ENCODE results near the gene DEPDC5.

Gene DEPDC5

DNA sequence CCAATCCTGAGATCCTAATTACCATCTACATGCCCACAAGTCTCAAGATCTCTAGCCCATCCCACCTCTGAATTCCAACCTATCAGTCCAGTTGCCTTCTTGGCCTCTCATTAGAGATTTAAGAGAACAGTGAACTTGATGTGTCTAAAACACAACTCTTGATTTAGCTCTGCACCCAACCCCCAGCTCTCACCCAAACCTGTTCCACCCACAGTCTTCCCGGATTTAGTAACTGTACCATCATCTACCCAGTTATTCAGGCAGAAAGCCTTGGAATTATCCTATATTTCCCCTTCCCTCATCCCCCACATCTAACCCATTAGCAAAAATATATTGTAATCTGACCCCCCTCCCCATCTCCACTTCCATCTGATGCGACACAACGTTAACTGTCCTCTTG lies 166.5 kb downstream of the DEPDC5 start:
- TF ChIP-seq, protein P1, sequence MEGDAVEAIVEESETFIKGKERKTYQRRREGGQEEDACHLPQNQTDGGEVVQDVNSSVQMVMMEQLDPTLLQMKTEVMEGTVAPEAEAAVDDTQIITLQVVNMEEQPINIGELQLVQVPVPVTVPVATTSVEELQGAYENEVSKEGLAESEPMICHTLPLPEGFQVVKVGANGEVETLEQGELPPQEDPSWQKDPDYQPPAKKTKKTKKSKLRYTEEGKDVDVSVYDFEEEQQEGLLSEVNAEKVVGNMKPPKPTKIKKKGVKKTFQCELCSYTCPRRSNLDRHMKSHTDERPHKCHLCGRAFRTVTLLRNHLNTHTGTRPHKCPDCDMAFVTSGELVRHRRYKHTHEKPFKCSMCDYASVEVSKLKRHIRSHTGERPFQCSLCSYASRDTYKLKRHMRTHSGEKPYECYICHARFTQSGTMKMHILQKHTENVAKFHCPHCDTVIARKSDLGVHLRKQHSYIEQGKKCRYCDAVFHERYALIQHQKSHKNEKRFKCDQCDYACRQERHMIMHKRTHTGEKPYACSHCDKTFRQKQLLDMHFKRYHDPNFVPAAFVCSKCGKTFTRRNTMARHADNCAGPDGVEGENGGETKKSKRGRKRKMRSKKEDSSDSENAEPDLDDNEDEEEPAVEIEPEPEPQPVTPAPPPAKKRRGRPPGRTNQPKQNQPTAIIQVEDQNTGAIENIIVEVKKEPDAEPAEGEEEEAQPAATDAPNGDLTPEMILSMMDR (IDR thresholded peaks at IDR 0.05), result no peak

DNA sequence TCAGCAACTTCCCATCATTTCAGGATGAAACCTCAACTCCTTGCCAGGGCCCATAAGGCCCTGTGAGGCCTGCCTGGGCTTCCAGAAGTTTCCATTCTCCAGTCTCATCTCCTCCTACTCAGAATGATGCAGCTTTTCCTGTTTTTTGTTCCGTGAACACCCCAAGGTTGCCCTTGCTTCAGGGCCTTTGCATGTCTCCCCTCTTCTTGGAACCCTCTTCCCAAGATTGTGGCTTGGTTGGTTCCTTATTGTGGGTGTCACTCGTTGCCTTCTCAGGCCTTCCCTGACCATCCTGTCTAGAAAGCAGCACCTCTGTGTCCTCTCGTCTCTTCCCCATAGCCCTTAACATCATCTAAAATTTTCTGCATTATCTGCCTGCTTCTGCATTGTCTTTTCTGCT lies 167.3 kb downstream of the DEPDC5 start:
- TF ChIP-seq, protein P1 (IDR thresholded peaks at IDR 0.05), result no peak

DNA sequence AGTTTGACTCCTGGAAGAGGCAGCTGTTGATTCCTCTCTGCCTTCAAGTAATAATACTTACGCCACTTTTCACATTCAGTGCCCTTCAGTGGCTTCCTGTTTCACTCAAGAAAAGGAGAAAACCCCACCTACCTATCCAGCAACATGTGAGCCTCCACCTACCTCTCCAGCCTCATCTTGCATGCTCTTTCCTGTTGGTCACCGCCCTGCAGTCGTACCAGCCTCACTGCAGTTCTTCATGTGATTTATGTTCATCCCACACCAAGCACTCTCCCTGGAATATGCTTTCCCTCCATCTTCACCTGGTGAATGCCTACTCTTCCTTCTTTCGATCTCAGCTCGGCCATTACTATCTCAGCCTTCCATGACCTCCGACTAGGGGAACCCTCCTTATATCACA lies 168.7 kb downstream of the DEPDC5 start:
- TF ChIP-seq, protein P1 (IDR thresholded peaks at IDR 0.05), result no peak

DNA sequence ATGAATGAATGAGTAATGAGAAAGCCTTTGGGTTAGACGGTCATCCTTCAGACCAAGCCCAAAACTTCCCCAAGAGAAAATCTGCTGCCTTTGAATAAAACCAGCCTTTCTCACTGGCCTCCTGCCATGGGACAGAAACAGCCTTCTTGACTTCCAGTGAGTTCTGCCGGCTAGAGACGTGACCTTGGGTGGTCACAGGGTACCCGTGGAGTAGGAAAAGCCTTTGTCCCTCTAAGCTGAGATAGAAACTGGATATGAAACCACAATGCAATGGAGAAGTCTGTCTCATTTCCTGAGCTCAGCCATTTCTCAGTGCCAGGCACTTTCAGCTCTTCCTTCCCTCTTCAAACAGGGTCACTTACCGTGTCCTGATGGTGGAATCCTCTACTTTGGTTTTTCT lies 169.3 kb downstream of the DEPDC5 start:
- TF ChIP-seq, protein P1 (IDR thresholded peaks at IDR 0.05), result no peak

DNA sequence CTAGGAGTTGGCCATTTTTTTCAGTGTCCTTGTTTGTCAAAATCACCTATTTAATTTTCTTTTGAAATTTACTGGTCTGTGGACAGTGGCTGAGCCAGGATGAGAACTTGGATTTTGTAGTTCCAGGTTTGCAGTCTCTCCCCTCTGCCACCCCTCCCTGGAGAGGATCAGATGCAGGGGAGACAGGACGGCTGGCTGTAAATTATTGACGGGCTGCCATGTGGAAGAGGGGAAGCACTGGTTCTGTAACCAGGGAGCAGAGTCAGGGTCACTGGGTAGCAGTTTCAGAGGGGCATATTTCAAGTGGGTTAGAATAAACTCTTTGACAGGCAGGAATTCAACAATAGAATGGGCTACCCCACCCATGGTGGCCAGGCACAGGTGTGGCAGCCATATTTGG lies 169.9 kb downstream of the DEPDC5 start:
- TF ChIP-seq, protein P1 (IDR thresholded peaks at IDR 0.05), result no peak

DNA sequence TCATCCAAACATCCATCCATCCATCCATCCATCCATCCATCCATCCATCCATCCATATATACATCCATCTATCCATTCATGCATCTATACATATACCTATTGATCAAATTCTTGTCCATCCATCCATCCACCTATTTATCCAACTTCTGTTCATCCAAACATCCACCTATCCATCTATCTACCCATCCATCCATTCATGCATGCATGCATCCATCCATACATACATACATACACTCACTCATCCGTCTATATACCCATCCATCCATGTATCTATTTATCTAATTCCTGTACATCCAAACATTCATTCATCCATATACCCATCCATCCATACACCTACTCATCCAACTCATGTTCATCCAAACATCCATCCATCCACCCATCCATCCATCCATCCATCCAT lies 171.2 kb downstream of the DEPDC5 start:
- TF ChIP-seq, protein P1 (IDR thresholded peaks at IDR 0.05), result no peak

DNA sequence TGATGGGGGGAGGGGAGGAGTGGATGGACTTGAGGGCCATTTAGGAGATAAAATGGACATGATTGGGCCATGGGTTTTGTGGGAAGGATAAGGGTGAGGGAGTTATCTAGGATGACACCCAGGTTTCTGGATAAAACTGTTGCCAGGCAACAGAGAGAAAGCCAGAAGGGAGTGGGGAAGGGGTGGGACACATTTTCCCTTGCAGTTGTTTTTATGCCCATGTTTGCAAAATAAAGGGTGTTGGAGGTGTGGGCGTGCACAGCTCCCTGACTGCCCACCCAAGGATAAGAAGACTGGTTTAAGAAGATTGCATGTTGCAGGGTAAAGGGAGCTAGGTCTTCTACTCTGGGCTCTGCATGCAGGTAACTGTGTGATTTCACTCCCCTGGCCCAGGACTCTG lies 172.2 kb downstream of the DEPDC5 start:
- TF ChIP-seq, protein P1 (IDR thresholded peaks at IDR 0.05), result no peak

DNA sequence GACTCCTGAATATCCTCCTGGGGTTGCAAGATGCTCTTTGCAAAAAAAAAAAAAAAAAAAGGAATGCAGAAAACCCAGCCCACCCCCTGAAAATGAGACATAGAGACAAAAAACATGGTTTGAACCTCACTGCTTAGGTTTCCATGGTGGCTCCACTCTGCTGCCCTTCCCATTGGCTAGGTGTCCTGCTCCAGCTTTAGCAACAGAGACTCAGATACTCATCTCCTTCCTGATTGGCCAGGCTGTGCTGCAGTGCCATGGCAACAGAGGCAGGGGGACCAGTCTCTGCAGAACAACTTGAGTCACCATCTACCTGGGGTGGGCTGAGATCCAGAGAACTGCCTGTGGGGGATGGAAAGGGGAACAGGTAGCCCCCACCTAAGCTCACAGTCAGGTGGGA lies 173.2 kb downstream of the DEPDC5 start:
- TF ChIP-seq, protein P1 (IDR thresholded peaks at IDR 0.05), result no peak

Data from LNCAP (cell line).